HEK293T (cell line): Measurements from ENCODE around the gene DDX21.

Experiments used
- ELF4 ChIP-seq: fragments of 450-650 bp; IDR thresholded peaks from 2 replicates; pipeline ENCODE4 v1.6.1; 2017; ENCODE audit warnings: antibody characterized with exemption
- NFRKB ChIP-seq: fragments of 450-650 bp; IDR thresholded peaks from 2 replicates; pipeline ENCODE4 v1.6.1; 2016; ENCODE audit warnings: mild to moderate bottlenecking, moderate library complexity
- PKNOX1 ChIP-seq: fragments of 450-650 bp; IDR thresholded peaks from 2 replicates; pipeline ENCODE4 v1.6.1; 2016
- SP1 ChIP-seq: fragments of 450-650 bp; IDR thresholded peaks from 2 replicates; pipeline ENCODE4 v1.6.1; 2017

DNA sequence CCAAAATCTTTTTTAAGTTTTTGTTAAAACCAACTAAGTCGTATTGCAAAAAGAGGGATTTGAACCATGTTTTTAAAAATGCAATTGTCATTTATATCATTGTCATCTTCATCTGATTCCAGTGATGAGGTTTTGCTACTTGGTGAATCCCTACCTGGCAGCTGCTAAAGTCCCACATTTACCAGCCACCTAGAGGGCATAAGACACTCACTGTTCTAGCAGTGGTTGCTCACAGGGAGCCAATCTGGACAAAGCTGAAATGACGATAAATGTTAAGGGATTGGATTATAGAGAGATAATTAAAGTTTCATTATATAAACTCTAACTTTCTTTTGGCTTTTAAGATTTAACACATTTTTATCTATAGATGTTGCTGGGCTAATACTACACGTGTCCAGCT is 51.3 kb downstream of the DDX21 start:
- TF ChIP-seq SP1 (no peak), NFRKB (no peak), PKNOX1 (no peak), ELF4 (no peak)
